NK-92 treated with Interleukin-12 subunit alpha and Interleukin-12 subunit beta, amount 100 ng/mL, for 24 hours (cell line): ENCODE results near the gene DCP1A.
"Not testable (repeated sequence)": the region's sequence is repeated elsewhere in the genome, so short reads cannot be mapped to it uniquely, and the experiment has no call there.

Experiments
- DNase-seq: peaks from one replicate; lab custom pipeline; 2025; lab: John Stamatoyannopoulos, UW

The DCP1A gene

GRCh38 chr3:53264718-53265117, 82.6 kb downstream of the DCP1A start:
- no peak for DNase-seq

DNA sequence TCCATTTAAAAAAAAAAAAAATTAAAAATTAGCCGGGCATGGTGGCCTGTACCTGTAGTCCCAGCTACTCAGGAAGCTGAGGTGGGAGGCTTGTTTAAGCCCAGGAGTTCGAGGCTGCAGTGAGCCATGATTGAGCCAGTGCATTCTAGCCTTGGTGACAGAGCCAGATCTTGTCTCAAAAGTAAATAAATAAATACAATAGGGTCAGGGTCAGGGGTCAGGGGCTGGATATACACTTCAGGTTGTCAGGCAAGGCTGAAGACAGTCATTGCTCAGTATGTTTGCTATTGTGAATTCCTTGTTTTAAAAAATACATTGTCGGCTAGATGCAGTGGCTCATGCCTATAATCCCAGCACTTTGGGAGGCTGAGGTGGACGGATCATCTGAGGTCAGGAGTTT, 83.4 kb downstream of the DCP1A start:
- no peak for DNase-seq

DNA sequence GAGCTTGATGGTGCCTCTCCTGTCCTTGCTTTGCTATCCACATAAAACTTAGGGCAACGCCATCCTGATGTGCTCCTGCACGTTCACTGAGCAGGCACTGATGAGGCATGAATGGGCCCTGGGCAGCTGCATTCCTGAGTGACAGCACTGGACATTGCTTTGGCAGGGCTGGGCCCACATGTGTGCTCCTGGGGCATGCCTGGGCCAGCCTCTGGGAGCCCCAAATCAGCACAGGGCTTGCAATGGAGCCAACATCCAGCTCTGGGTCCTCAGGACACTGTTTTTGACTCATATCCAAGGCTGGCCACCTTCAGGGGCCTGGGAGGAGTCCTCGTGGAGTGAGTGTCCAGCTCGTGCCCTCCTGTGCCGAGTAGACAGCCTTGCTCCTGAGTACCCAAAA, 85.6 kb downstream of the DCP1A start:
- DNase-seq = no peak

GRCh38 chr3:53260286-53260785, 87.0 kb downstream of the DCP1A start:
- no peak for DNase-seq

GRCh38 chr3:53259427-53260259, 87.7 kb downstream of the DCP1A start:
- DNase-seq = no peak

DNA sequence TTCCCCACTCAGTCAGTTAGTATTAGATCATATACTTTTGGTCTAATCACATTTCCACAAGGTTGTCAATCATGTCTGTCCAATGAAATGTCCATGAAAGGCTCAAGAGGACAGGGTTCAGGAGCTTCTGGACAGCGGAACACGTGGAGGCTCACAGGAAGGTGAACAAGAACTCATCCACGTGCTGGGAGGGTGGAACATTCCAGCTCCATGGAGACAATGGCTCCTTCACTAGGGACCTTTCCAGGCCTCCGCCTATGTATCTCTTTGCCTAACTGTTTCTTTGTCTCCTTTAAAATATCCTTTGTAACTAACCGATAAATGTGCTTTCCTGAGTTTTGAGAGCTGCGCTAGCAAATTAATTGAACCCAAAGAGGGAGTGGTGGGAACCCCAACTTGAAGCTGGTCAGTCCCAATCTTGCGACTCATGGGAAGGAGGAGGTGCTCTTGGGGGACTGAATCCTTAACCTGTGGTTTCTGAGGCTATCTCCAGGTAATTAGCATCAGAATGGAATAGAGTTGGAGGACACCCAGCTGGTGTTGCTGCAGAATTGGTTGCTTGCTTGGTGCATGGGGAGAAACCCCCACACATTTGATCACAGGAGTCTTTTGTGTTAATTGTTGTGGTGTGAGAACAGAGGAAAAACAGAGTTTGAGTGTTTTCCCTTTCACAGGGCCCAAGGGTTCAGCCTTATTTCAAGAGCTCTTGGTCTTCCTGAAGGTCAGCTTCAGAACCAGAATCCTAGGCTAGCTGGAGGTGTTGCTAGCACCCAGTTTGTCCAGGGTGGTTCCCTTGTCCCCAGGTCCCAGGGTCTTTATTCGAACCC, 88.5 kb downstream of the DCP1A start:
- DNase-seq = no peak

DNA sequence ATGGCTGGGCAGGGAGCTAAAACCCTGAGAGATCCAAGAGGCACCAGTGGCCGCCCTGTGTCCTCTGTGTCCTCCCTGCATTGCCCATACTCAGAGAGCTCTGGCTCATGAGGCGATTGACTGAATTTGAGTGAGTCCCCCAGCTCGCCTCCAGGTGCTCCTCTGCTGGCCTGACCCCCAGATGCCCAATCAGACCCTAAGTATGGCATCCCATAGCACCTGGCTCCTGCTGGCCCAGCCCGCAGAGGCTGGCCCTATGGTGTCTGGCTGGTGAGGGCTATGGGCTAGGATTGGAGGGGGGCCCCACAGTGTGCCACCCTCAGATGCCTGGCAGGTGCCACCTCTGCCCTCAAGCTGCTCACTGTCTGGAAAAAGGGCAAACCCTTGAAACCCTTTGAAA, 89.9 kb downstream of the DCP1A start:
- no peak for DNase-seq

DNA sequence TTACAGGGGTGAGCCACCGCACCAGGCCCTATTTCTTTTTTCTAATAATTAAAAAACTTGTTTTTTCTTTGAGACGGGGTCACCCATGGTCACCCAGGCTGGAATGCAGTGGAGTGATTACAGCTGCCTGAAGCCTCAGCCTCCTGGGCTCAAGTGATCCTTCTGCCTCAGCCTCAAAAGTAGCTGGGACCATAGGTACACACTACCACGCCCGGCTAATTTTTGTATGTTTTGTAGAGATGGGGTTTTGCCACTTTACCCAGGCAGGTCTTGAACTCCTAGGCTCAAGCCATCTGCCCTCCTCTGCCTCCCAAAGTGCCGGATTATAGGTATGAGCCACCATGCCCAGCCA, 90.7 kb downstream of the DCP1A start:
- DNase-seq = no peak

- DNase-seq = peak; percentile 74
Observed at GRCh38 chr3:53255775-53256703, 91.3 kb downstream of the DCP1A start, which contains the start of gene TKT. TKT (minus strand) TSS chr3:53256022; CDS start chr3:53255942, 80 bp downstream.

DNA sequence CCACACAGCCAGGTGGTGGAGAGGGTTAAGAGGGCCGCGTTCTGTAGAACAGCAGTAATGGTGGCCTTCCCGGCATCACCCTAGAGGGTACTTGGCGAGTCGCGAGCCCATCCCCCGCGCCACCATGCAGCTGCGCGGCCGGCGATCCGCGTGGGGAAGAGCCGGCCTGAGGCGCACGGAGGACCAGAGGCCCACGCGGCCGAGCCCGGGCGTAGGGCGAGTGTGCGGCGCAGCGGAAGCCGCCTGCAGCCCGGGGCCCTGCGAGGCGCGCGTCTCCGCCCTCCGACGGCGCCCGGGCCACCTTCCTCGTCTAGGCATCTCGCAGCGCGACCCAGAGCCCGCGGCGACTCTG, 91.9 kb downstream of the DCP1A start:
- DNase-seq = peak; percentile 49

DNA sequence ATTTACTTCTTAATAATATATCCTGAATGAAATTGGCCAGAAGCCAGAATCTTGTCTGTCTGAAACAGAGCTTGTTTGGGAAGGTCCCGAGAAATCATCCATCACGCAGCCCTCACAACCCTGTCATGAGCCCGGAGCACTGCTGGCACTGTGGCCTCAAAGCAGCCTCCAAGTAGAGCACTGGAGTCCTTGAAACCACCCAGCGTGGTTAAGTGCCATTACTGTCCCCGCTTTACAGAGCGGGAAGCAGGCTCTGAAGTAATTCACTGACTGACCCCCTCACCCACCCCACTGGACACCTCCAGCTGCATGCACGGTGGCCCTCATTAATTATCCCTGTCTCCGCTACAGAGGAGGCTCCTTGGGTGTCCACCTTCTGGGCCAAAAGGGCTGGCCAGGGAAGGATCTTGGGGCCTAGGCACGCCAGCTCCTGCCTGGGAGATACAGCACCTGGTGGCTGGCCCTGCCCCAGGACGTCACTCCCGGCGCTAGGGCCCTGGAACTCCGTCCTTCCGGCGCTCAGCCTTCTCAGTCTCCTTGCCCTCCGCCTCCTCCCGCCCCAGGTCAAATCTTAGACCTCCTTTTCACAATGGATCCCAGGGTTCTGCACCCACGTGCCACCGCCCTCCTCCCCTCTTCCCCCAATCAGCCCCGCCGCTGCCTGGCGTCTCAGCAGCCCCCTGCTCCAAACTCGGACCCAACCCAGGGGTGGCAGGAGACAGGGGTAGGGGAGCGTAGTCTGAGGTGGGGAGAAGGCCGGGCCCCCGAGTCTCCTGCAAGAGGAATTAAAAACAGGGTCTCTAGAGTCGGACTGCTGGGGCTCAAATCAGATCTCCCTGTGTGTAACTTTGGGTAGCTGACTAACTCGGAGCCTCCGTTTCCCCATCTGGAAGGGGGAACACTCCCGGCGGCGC, 92.6 kb downstream of the DCP1A start:
- DNase-seq = peak; percentile 28

GRCh38 chr3:53253707-53254508, 93.4 kb downstream of the DCP1A start:
- peak; percentile 11 for DNase-seq

GRCh38 chr3:53252947-53253322, 94.4 kb downstream of the DCP1A start:
- DNase-seq = not testable (repeated sequence)

DNA sequence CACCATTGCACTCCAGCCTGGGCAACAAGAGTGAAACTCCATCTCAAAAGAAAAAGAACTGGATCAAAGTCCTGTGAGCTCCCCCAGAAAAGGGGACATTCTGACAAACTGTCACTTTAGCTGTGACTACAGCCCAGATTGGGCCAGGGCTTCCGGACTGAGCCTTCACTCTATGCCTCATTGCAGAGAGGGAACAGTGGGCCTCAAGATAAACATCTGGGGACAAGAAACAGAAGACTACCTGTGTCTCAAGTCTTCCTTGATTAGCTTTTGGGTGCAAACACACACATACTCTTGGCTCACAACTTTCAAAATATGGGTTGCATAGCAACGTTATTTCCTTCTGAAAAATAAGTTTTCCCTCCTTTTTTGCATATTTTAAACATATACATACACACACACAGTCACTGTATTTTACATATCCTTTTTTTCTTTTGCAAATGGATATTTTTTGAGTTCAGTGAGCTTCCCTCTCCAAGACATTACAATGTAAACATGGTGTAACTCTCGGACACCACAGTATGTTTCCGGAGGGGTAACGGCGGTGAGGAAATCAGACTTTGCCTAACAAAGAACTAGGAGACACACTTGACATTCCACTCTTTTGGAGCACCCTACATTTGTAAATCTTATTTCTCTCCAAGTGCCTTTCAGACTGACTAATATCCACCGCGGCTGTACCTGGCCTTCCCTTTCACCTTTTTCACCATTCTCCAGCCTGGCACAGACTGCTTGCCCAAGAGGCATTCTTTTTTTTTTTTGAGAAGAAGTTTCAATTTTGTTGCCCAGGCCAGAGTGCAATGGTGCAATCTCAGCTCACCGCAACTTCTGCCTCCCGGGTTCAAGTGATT, 95.0 kb downstream of the DCP1A start:
- DNase-seq = no peak

- no peak for DNase-seq
Observed at GRCh38 chr3:53250881-53251605, 96.3 kb downstream of the DCP1A start.

- DNase-seq = no peak
Observed at GRCh38 chr3:53250453-53250852, 96.9 kb downstream of the DCP1A start.

DNA sequence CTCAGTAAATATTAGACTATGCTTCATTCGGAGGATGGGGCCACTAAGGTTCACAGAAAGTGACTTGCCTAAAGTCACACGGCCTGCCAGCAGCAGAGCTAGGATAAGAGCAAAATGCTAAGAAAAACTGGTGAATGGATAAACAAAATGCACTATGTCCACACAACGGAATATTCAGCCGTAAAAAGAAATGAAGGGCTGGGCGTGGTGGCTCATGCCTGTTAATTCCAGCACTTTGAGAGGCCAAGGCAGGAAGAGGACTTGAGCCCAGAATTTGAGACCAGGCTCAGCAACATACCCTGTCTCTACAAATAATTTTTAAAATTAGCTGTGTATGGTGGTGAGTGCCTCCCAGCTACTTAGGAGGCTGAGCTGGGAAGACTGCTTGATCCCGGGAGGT, 99.2 kb downstream of the DCP1A start:
- no peak for DNase-seq

DNA sequence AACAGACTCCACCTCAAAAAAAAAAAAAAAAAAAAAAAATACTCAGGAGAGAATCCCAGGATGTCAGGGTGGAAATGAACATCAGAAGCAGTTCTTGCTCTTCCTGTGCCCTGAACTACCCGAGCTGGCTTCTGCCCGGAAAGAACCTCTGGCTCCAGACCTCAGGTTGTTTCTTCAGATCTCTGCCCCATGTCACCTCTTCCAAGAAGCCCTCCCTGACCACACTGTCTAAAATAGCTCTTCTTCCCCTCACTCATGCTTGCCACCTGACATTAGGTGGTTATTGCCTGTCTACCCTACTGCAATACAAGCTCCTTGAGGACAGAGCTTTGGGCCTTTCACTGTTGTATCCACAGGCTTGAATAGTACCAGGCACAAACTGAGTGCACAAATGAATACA, 99.7 kb downstream of the DCP1A start:
- DNase-seq = no peak

DNA sequence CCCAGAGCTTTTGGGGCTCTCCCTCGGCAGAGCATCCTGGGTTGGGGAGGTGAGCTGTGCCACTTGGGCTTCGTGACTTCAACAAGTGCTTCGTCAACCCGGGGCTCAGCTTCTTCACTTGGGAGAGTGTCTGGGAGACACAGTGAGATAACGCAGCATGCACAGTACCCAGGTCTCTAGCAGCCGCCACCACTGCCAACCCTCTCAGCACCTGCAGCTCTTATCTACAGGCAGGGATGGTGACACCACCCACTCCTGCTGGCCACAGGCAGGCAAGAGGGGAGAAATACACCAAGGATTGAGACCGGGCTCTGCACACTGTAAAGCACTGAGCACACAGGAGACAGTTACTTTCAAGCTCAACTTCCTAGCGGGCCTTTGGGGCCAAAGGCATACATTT, 103.1 kb downstream of the DCP1A start:
- DNase-seq = no peak
